K562 (cell line): Measurements from ENCODE around the gene GRB10. TPM values are rescaled to one million over a fixed set of nuclear protein-coding genes. Genes with fewer than 3 reads are reported as not detected.

Experiments used
- ATAC-seq: fragments of 200-7000 bp; cut with Tn5 transposase; 3 replicates; pipeline ENCODE4 v1.9.1; 2020; ENCODE audit warnings: moderate library complexity
- BruUV-seq: library from RNA; stranded (reverse); fragments of 400-500 nt; replicated peaks from 2 replicates; lab custom pipeline; 2021; lab: Mats Ljungman, UMichigan
- CTCF ChIA-PET: fragments of 300-600 bp; formaldehyde crosslinking; extraction: SDS; loops from one replicate; lab custom pipeline; 2021; ENCODE audit warnings: low intra/inter-chr PET ratio; lab: Yijun Ruan, JAX
- POLR2A ChIA-PET: fragments of 300-600, 350-650 bp; sonication (Branson Sonifier 250); formaldehyde crosslinking; extraction: SDS; loops from one replicate; lab custom pipeline; 2021; ENCODE audit warnings: antibody characterized with exemption, inconsistent platforms; lab: Yijun Ruan, JAX
- DNase-seq, 4 experiments: peaks; one replicate each; pipeline versions ENCODE4 v3.0.0 to v3.0.0-alpha.2; 2011 to 2018; ENCODE audit warnings: low spot score in 3 of 4, mixed read lengths in 3 of 4; ENCODE audit errors: extremely low read depth in 1 of 4
- FAIRE-seq: peaks from 2 replicates; lab custom pipeline; 2011; peaks lifted over from hg19 to GRCh38; lab: Jason Lieb, UNC
- H2AFZ ChIP-seq: 2 replicates; pipeline ENCODE4 v1.6.0; 2011; ENCODE audit warnings: low read depth, low read length, control low read depth, inconsistent platforms
- H3K27ac ChIP-seq: fragments of 200-600 bp; 3 replicates; pipeline ENCODE4 v1.8.0; 2011; ENCODE audit warnings: low read depth, mild to moderate bottlenecking, control low read depth, inconsistent platforms, low read length, moderate library complexity, mixed read lengths; ENCODE audit errors: extremely low read depth
- H3K27me3 ChIP-seq, 2 experiments: fragments of 300-600 bp in 1 of 2; 2 replicates in 1 of 2; 3 replicates in 1 of 2; pipeline versions ENCODE4 v1.6.0 to v1.8.0; 2011; ENCODE audit warnings: inconsistent platforms in 2 of 2, low read length in 2 of 2, mild to moderate bottlenecking in 1 of 2, mixed read lengths in 1 of 2, moderate library complexity in 1 of 2; ENCODE audit not compliant: control insufficient read depth in 2 of 2, insufficient read depth in 2 of 2
- H3K36me3 ChIP-seq: fragments of 300-600 bp; 3 replicates; pipeline ENCODE4 v1.8.0; 2011; ENCODE audit warnings: mild to moderate bottlenecking, low read length, inconsistent platforms; ENCODE audit not compliant: control insufficient read depth, insufficient read depth
- H3K4me1 ChIP-seq, 2 experiments: fragments of 200-600 bp in 1 of 2; replicated peaks in 1 of 2; 2 replicates in 1 of 2; 3 replicates in 1 of 2; pipeline versions ENCODE4 v1.5.1 to v1.8.0; 2011; ENCODE audit warnings: inconsistent platforms in 2 of 2, low read length in 2 of 2, mild to moderate bottlenecking in 1 of 2, mixed read lengths in 1 of 2, moderate library complexity in 1 of 2; ENCODE audit not compliant: control insufficient read depth in 2 of 2, insufficient read depth in 2 of 2
- H3K4me2 ChIP-seq: 2 replicates; pipeline ENCODE4 v1.6.1; 2011; ENCODE audit warnings: low read length, control low read depth, inconsistent platforms, mixed read lengths; ENCODE audit not compliant: insufficient read depth
- H3K4me3 ChIP-seq: fragments of 200-600 bp; sonication (generic), shearing (Covaris generic); 2 replicates; pipeline ENCODE4 v1.5.1; 2016; ENCODE audit warnings: control low read depth, inconsistent platforms
- H3K79me2 ChIP-seq: fragments of 200-600 bp; 3 replicates; pipeline ENCODE4 v1.8.0; 2011; ENCODE audit warnings: low read length, inconsistent platforms; ENCODE audit not compliant: control insufficient read depth, insufficient read depth
- H3K9ac ChIP-seq, 2 experiments: 2 replicates each; pipeline versions ENCODE4 v1.6.0 to v1.6.1; 2011; ENCODE audit warnings: low read depth in 2 of 2, low read length in 2 of 2, control low read depth in 1 of 2, inconsistent platforms in 1 of 2, mild to moderate bottlenecking in 1 of 2, mixed read lengths in 1 of 2; ENCODE audit not compliant: insufficient read depth in 1 of 2
- H3K9me1 ChIP-seq: one replicate; pipeline ENCODE4 v1.6.0; 2011; ENCODE audit warnings: inconsistent platforms, mild to moderate bottlenecking, low read length, moderate library complexity; ENCODE audit not compliant: control insufficient read depth, insufficient read depth
- H3K9me3 ChIP-seq: replicated peaks from 2 replicates; pipeline ENCODE4 v1.5.1; 2011; ENCODE audit warnings: low read depth, low read length, inconsistent platforms; ENCODE audit not compliant: control insufficient read depth, insufficient read depth
- H4K20me1 ChIP-seq: replicated peaks from 2 replicates; pipeline ENCODE4 v1.6.1; 2011; ENCODE audit warnings: low read length, inconsistent platforms, mixed read lengths; ENCODE audit not compliant: control insufficient read depth, insufficient read depth
- BACH1 ChIP-seq: fragments of 200-800 bp; sonication (Bioruptor generic); IDR thresholded peaks from 2 replicates; pipeline ENCODE4 v1.6.1; 2016; ENCODE audit warnings: missing genetic modification characterization, missing compliant biosample characterization
- RFX5 ChIP-seq: IDR thresholded peaks from 2 replicates; pipeline ENCODE4 v1.6.1; 2011; ENCODE audit warnings: low read depth, mild to moderate bottlenecking, improper control_type of control experiment, low read length
- SRSF9 ChIP-seq: fragments of 200-400 bp; formaldehyde crosslinking; IDR thresholded peaks from 2 replicates; pipeline ENCODE4 v1.6.1; 2017; ENCODE audit warnings: low read depth, low read length, borderline replicate concordance
- ZMIZ1 ChIP-seq, 2 experiments: fragments of 150-350 bp in 1 of 2; IDR thresholded peaks; 2 replicates each; pipeline ENCODE4 v1.6.1; 2012 to 2016; ENCODE audit warnings: low read depth in 2 of 2, low read length in 2 of 2, mild to moderate bottlenecking in 1 of 2, moderate library complexity in 1 of 2
- WGBS: fragments of 100-300 bp; shearing (Covaris generic); methylation state at CpG from one replicate; pipeline ENCODE4 v1.1.6; 2016; ENCODE audit warnings: low coverage, mixed read lengths; ENCODE audit not compliant: insufficient coverage; ENCODE audit errors: missing lambda C conversion rate; 5-methylcytosine and 5-hydroxymethylcytosine counted together
- in situ Hi-C: fragments of 300-500 bp; cut with MboI; formaldehyde crosslinking; loops from 4 replicates; pipeline ENCODE4 v1.15.0; 2018; ENCODE audit warnings: inconsistent platforms, mixed read lengths
- intact Hi-C: fragments of 100-400 bp; cut with micrococcal nuclease; formaldehyde crosslinking; loops from 2 replicates; pipeline ENCODE4 v1.14.2; 2022
- polyA plus RNA-seq, 8 experiments: library from polyadenylated mRNA; depleted of rRNA in 4 of 8; stranded (reverse) in 5 of 8; unstranded in 3 of 8; fragments of >200 nt; fragmentation: Nextera tagmentation in 2 of 8; fragmentation: Illumina TruSeq in 1 of 8; extraction: Ambion mirVana in 2 of 8; extraction: Trizol in 1 of 8; gene quantifications; 2 replicates each; pipeline versions ENCODE4 v1.2.1 to v1.2.3, GENCODE V29; 2011 to 2014; ENCODE audit warnings: inconsistent platforms in 1 of 8, missing spikeins in 1 of 8
- total RNA-seq, 7 experiments: library from RNA; depleted of rRNA in 6 of 7; stranded (reverse); fragments of >200 nt in 6 of 7; fragmentation: Illumina TruSeq in 2 of 7; extraction: Trizol in 2 of 7; gene quantifications; 2 replicates each; pipeline versions ENCODE4 v1.2.1 to v1.2.3, GENCODE V29; 2011 to 2021; ENCODE audit warnings: low replicate concordance in 1 of 7
- TF ChIP-seq, protein P1 (sequence below): fragments of 250-450 bp; sonication (Bioruptor Pico); IDR thresholded peaks from 2 replicates; pipeline ENCODE4 v1.4.0; 2020; ENCODE audit warnings: mild to moderate bottlenecking, moderate library complexity, borderline replicate concordance

GRB10 gene
- total and polyA plus RNA-seq, 9 of the 15 experiments (the other 6 are each of a cell fraction or from before 2014, with no cell fraction given), result 8.9 to 88.5 (median 40.7) TPM

GRCh38 chr7:50657912-50658311 is 124.8 kb downstream of the GRB10 start:
- Histone ChIP-seq H3K27ac (no peak overlapping the region), H4K20me1 (0 out of 2 replicates have a peak, but pooled peaks cover 5% of the 10 kb centered on the region), H3K9me1 (no peaks in the 10 kb centered on the region), H3K79me2 (no peaks in the 10 kb centered on the region), H3K4me1 (peaks cover 0 to 4% of the 10 kb centered on the region in 2 experiments; a peak in 1 of 5 replicates), H2AFZ (no peak overlapping the region), H3K4me2 (no peak overlapping the region), H3K9ac (no peak overlapping the region), H3K36me3 (peaks cover 33% of the 10 kb centered on the region; the same call in 2 of the 3 replicates), H3K4me3 (no peak overlapping the region), H3K9me3 (no peaks in the 10 kb centered on the region), H3K27me3 (no peaks in the 10 kb centered on the region)
- 86% methylated on average over 7 of the region's 7 CpGs for WGBS
- no peak for FAIRE-seq
- BruUV-seq, result no TSS peak
- no peak for DNase-seq
- intact Hi-C loops (no loop called here), in situ Hi-C loops (no loop called here)
- ChIA-PET CTCF (no interaction called here), POLR2A (interaction anchor here (0.6 to 1.4 kb wide), 2 partner anchors 13 to 102 kb away, joined by 3 to 4 read pairs; no protein-coding TSS in a partner anchor)
- no peak for ATAC-seq
- TF ChIP-seq SRSF9 (no peak), BACH1 (tag) (no peak), ZMIZ1 (IDR thresholded peaks at IDR 0.05; ENCODE audit: low read depth in 2 of 2, low read length in 2 of 2) (no peak), RFX5 (no peak)
- TF ChIP-seq, protein P1, sequence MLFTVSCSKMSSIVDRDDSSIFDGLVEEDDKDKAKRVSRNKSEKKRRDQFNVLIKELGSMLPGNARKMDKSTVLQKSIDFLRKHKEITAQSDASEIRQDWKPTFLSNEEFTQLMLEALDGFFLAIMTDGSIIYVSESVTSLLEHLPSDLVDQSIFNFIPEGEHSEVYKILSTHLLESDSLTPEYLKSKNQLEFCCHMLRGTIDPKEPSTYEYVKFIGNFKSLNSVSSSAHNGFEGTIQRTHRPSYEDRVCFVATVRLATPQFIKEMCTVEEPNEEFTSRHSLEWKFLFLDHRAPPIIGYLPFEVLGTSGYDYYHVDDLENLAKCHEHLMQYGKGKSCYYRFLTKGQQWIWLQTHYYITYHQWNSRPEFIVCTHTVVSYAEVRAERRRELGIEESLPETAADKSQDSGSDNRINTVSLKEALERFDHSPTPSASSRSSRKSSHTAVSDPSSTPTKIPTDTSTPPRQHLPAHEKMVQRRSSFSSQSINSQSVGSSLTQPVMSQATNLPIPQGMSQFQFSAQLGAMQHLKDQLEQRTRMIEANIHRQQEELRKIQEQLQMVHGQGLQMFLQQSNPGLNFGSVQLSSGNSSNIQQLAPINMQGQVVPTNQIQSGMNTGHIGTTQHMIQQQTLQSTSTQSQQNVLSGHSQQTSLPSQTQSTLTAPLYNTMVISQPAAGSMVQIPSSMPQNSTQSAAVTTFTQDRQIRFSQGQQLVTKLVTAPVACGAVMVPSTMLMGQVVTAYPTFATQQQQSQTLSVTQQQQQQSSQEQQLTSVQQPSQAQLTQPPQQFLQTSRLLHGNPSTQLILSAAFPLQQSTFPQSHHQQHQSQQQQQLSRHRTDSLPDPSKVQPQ (CRISPR knock-in tag), result no peak
